SKM-1 treated with dmso at 0.1 percent for 144 hours (cell line): ENCODE measurements around the gene KCNH8.
"Not testable (repeated sequence)": the region's sequence is repeated elsewhere in the genome, so short reads cannot be mapped to it uniquely, and the experiment has no call there.

Experiments
- DNase-seq: peaks from one replicate; lab custom pipeline; 2025; ENCODE audit not compliant: unreplicated experiment; lab: John Stamatoyannopoulos, UW

Gene KCNH8

GRCh38 chr3:19171794-19172193, 23.5 kb downstream of the KCNH8 start:
- DNase-seq: no peak

GRCh38 chr3:19173945-19174344, 25.6 kb downstream of the KCNH8 start:
- DNase-seq: no peak

GRCh38 chr3:19183584-19183983, 35.3 kb downstream of the KCNH8 start:
- no peak for DNase-seq

- no peak for DNase-seq
These were observed 41.8 kb downstream of the KCNH8 start for GRCh38 chr3:19190126-19190525.

- no peak for DNase-seq
These were observed 42.3 kb downstream of the KCNH8 start for GRCh38 chr3:19190602-19191001.

- DNase-seq: no peak
These were observed 50.8 kb downstream of the KCNH8 start for GRCh38 chr3:19199131-19199530.

- no peak for DNase-seq
These were observed 54.0 kb downstream of the KCNH8 start for GRCh38 chr3:19202303-19202702.

GRCh38 chr3:19202754-19203153, 54.4 kb downstream of the KCNH8 start:
- DNase-seq: no peak

- DNase-seq: no peak
These were observed 58.2 kb downstream of the KCNH8 start for GRCh38 chr3:19206540-19206939.

GRCh38 chr3:19213603-19214220, 65.4 kb downstream of the KCNH8 start:
- peak; percentile 8 for DNase-seq

GRCh38 chr3:19215427-19215826, 67.1 kb downstream of the KCNH8 start:
- DNase-seq: no peak

GRCh38 chr3:19216669-19217337, 68.5 kb downstream of the KCNH8 start:
- DNase-seq: no peak

- DNase-seq: no peak
These were observed 72.0 kb downstream of the KCNH8 start for GRCh38 chr3:19220311-19220710.

- DNase-seq: no peak
These were observed 72.8 kb downstream of the KCNH8 start for GRCh38 chr3:19221081-19221480.

- no peak for DNase-seq
These were observed 78.2 kb downstream of the KCNH8 start for GRCh38 chr3:19226479-19226878.

GRCh38 chr3:19228167-19228566, 79.9 kb downstream of the KCNH8 start:
- DNase-seq: no peak

- DNase-seq: no peak
These were observed 80.8 kb downstream of the KCNH8 start for GRCh38 chr3:19229086-19229485.

GRCh38 chr3:19229881-19230280, 81.6 kb downstream of the KCNH8 start:
- peak; percentile 0 for DNase-seq

GRCh38 chr3:19231792-19232461, 83.6 kb downstream of the KCNH8 start:
- no peak for DNase-seq

- DNase-seq: no peak
These were observed 84.3 kb downstream of the KCNH8 start for GRCh38 chr3:19232566-19232965.

- not testable (repeated sequence) for DNase-seq
These were observed 85.8 kb downstream of the KCNH8 start for GRCh38 chr3:19233882-19234784.
